Erythroblast (primary cell): ENCODE data around the gene HSPA12B.

Experiments
- GATA1 ChIP-seq: IDR thresholded peaks from 2 replicates; pipeline ENCODE4 v1.6.1; 2011; ENCODE audit warnings: low read depth, mild to moderate bottlenecking, control low read depth, low read length, moderate library complexity
- POLR2A ChIP-seq: IDR thresholded peaks from 2 replicates; pipeline ENCODE4 v1.6.1; 2011; ENCODE audit warnings: mild to moderate bottlenecking, low read length

- no peak for TF ChIP-seq POLR2A
- TF ChIP-seq GATA1 = no peak
These were observed 40.6 kb upstream of the HSPA12B start for GRCh38 chr20:3691897-3692296.
